ENCODE results near the gene SUPT3H. TPM values are rescaled to one million over a fixed set of nuclear protein-coding genes. Genes with fewer than 3 reads are reported as not detected.
"Not testable (repeated sequence)": the region's sequence is repeated elsewhere in the genome, so short reads cannot be mapped to it uniquely, and the experiment has no call there.

SUPT3H gene
- total RNA-seq, 1 experiment from 2014 or later: 3.6 TPM

GRCh38 chr6:45044086-45044485, 333.6 kb downstream of the SUPT3H start:
- H3K36me3 ChIP-seq (ENCODE audit: low read depth, low read length): no peaks in the 10 kb centered on the region
- no peaks in the 10 kb centered on the region for H3K9me2 ChIP-seq (replicated peaks; ENCODE audit: low read length)
- DNase-seq (no peak), ATAC-seq (no peak)
- no peaks in the 10 kb centered on the region for H3F3A ChIP-seq (ENCODE audit: low read length, unreplicated experiment)
- H3K9me3 ChIP-seq (ENCODE audit: low read length): no peaks in the 10 kb centered on the region
- peak overlapping the region; percentile 5; the same call in 1 of the 2 replicates for H3K4me2 ChIP-seq (ENCODE audit: low read length)
- intact Hi-C loops (cut with micrococcal nuclease): no loop called here
- no peak overlapping the region for H3K27ac ChIP-seq (ENCODE audit: low read length)
- H2AFZ ChIP-seq (ENCODE audit: low read length): no peak overlapping the region
- no peak overlapping the region for H3K4me3 ChIP-seq (ENCODE audit: low read length)
- H3K27me3 ChIP-seq (ENCODE audit: low read length): no peaks in the 10 kb centered on the region
- CTCF ChIA-PET: no interaction called here
- no peaks in the 10 kb centered on the region for H4K20me1 ChIP-seq (ENCODE audit: low read length)
- no peak for TF ChIP-seq EZH2 (IDR thresholded peaks at IDR 0.05; ENCODE audit: low read length, unreplicated experiment)
- POLR2A ChIA-PET (ENCODE audit: unreplicated experiment): interaction anchor here (0.6 kb wide), 1 partner anchor 554 kb away, joined by 4 read pairs; no protein-coding TSS in a partner anchor
- no peak overlapping the region for H3K9ac ChIP-seq (ENCODE audit: low read length)
- H3K4me1 ChIP-seq (ENCODE audit: insufficient read depth, low read length): peaks cover 22% of the 10 kb centered on the region
- H3K79me2 ChIP-seq (ENCODE audit: low read length): no peaks in the 10 kb centered on the region
- no TSS peak for BruUV-seq (replicated peaks)

- H4K20me1 ChIP-seq (ENCODE audit: low read length); H3K9ac ChIP-seq (ENCODE audit: low read length); ATAC-seq; H3K4me2 ChIP-seq (ENCODE audit: low read length); H3K79me2 ChIP-seq (ENCODE audit: low read length); DNase-seq; CTCF ChIA-PET; H3K27ac ChIP-seq (ENCODE audit: low read length); H3K9me3 ChIP-seq (ENCODE audit: low read length); H2AFZ ChIP-seq (ENCODE audit: low read length); H3K4me3 ChIP-seq (ENCODE audit: low read length); POLR2A ChIA-PET (ENCODE audit: unreplicated experiment); H3K27me3 ChIP-seq (ENCODE audit: low read length); intact Hi-C loops (cut with micrococcal nuclease); H3F3A ChIP-seq (ENCODE audit: low read length, unreplicated experiment); H3K9me2 ChIP-seq (replicated peaks; ENCODE audit: low read length); H3K36me3 ChIP-seq (ENCODE audit: low read depth, low read length); BruUV-seq (replicated peaks): not testable (repeated sequence)
- H3K4me1 ChIP-seq (ENCODE audit: insufficient read depth, low read length): peaks cover 20% of the 10 kb centered on the region
Measured at GRCh38 chr6:45042673-45043072, 335.1 kb downstream of the SUPT3H start.

GRCh38 chr6:45038226-45038625, 339.5 kb downstream of the SUPT3H start:
- H3K4me3 ChIP-seq (ENCODE audit: low read length): no peak overlapping the region
- no peak overlapping the region for H3K4me2 ChIP-seq (ENCODE audit: low read length)
- H3K36me3 ChIP-seq (ENCODE audit: low read depth, low read length): no peaks in the 10 kb centered on the region
- H3K9me2 ChIP-seq (replicated peaks; ENCODE audit: low read length): no peaks in the 10 kb centered on the region
- no peaks in the 10 kb centered on the region for H3K27me3 ChIP-seq (ENCODE audit: low read length)
- H2AFZ ChIP-seq (ENCODE audit: low read length): no peak overlapping the region
- no peak for DNase-seq
- no peaks in the 10 kb centered on the region for H3K79me2 ChIP-seq (ENCODE audit: low read length)
- ChIA-PET CTCF (interaction anchor here (0.6 kb wide), 1 partner anchor 110 kb away, joined by 10 read pairs; no protein-coding TSS in a partner anchor), POLR2A (ENCODE audit: unreplicated experiment) (no interaction called here)
- intact Hi-C loops (cut with micrococcal nuclease): no loop called here
- H4K20me1 ChIP-seq (ENCODE audit: low read length): no peaks in the 10 kb centered on the region
- no peaks in the 10 kb centered on the region for H3K4me1 ChIP-seq (ENCODE audit: insufficient read depth, low read length)
- no peak overlapping the region for H3K27ac ChIP-seq (ENCODE audit: low read length)
- ATAC-seq: no peak
- no peaks in the 10 kb centered on the region for H3F3A ChIP-seq (ENCODE audit: low read length, unreplicated experiment)
- TF ChIP-seq EZH2 (IDR thresholded peaks at IDR 0.05; ENCODE audit: low read length, unreplicated experiment) (no peak), EZH2phosphoT487 (IDR thresholded peaks at IDR 0.05; ENCODE audit: borderline replicate concordance, low read length) (no peak), CTCF (conservative IDR thresholded peaks at IDR 0.05; ENCODE audit: low read depth, low read length) (no peak)
- no peak overlapping the region for H3K9ac ChIP-seq (ENCODE audit: low read length)
- H3K9me3 ChIP-seq (ENCODE audit: low read length): no peaks in the 10 kb centered on the region
- no TSS peak for BruUV-seq (replicated peaks)

- ChIA-PET POLR2A (ENCODE audit: unreplicated experiment) (no interaction called here), CTCF (no interaction called here)
- no peaks in the 10 kb centered on the region for H3K79me2 ChIP-seq (ENCODE audit: low read length)
- no peaks in the 10 kb centered on the region for H3K9me2 ChIP-seq (replicated peaks; ENCODE audit: low read length)
- H4K20me1 ChIP-seq (ENCODE audit: low read length): no peaks in the 10 kb centered on the region
- H3K9me3 ChIP-seq (ENCODE audit: low read length): no peaks in the 10 kb centered on the region
- H3K27me3 ChIP-seq (ENCODE audit: low read length): no peaks in the 10 kb centered on the region
- H3K4me1 ChIP-seq (ENCODE audit: insufficient read depth, low read length): no peaks in the 10 kb centered on the region
- H3K9ac ChIP-seq (ENCODE audit: low read length): no peak overlapping the region
- intact Hi-C loops (cut with micrococcal nuclease): no loop called here
- BruUV-seq (replicated peaks): no TSS peak
- H3F3A ChIP-seq (ENCODE audit: low read length, unreplicated experiment): no peaks in the 10 kb centered on the region
- no peak for TF ChIP-seq EZH2 (IDR thresholded peaks at IDR 0.05; ENCODE audit: low read length, unreplicated experiment)
- no peak for TF ChIP-seq EZH2phosphoT487 (IDR thresholded peaks at IDR 0.05; ENCODE audit: borderline replicate concordance, low read length)
- TF ChIP-seq CTCF (conservative IDR thresholded peaks at IDR 0.05; ENCODE audit: low read depth, low read length): no peak
- H2AFZ ChIP-seq (ENCODE audit: low read length): no peak overlapping the region
- H3K36me3 ChIP-seq (ENCODE audit: low read depth, low read length): no peaks in the 10 kb centered on the region
- H3K4me2 ChIP-seq (ENCODE audit: low read length): no peak overlapping the region
- DNase-seq: no peak
- H3K4me3 ChIP-seq (ENCODE audit: low read length): no peak overlapping the region
- H3K27ac ChIP-seq (ENCODE audit: low read length): no peak overlapping the region
- ATAC-seq: no peak
Measured at GRCh38 chr6:45036103-45036502, 341.6 kb downstream of the SUPT3H start.

Data from PC-3 (cell line).